ENCODE measurements around the gene CDC42EP5.

The CDC42EP5 gene

DNA sequence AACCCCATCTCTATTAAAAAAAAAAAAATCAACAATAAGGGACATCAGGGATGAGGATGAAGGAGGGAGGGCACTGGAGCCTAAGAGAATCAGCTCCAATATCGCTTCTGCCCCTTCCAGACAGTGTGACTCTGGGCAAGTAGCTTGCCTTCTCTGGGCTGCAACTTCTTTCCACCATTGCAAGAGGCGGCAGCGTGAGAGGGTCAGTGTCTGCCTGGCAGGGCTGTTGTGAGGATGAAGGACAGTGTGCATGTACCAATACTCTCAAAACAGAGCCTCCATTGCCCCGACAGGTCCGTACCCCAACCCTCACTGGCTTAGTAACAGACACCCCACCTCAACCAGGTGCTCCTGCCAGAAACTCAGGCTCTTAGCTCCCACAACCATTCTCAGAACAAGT lies 39.4 kb downstream of the CDC42EP5 start:
- POLR2A ChIA-PET, result no interaction called here
- no peak for DNase-seq (ENCODE audit: low read depth, low spot score)
- H3K4me3 ChIP-seq (ENCODE audit: low read depth, low read length), result no peak overlapping the region
- CTCF ChIA-PET, result interaction anchor here (0.6 kb wide), 1 partner anchor 14 kb away, joined by 3 read pairs; no protein-coding TSS in a partner anchor
- no peak for TF ChIP-seq CTCF (IDR thresholded peaks at IDR 0.05; ENCODE audit: insufficient read depth, low read length, missing control alignments)

GRCh38 chr19:54432144-54432738 lies 40.9 kb downstream of the CDC42EP5 start:
- POLR2A ChIA-PET, result no interaction called here
- no peak for DNase-seq (ENCODE audit: low read depth, low spot score)

GRCh38 chr19:54431255-54431838 lies 41.7 kb downstream of the CDC42EP5 start:
- no peak for TF ChIP-seq CTCF (IDR thresholded peaks at IDR 0.05; ENCODE audit: insufficient read depth, low read length, missing control alignments)
- ChIA-PET POLR2A (interaction anchor here (0.5 to 1.4 kb wide), 3 partner anchors 18 to 42 kb away, joined by 3 to 4 read pairs (median 3); partner anchors contain the start of genes CDC42EP5 and LENG8), CTCF (no interaction called here)
- no peak overlapping the region for H3K4me3 ChIP-seq (ENCODE audit: low read depth, low read length)
- no peak for DNase-seq (ENCODE audit: low read depth, low spot score)

More at GRCh38 chr19:54432144-54432738, 40.9 kb downstream of the CDC42EP5 start:
- CTCF ChIA-PET, result no interaction called here
- no peak for TF ChIP-seq CTCF (IDR thresholded peaks at IDR 0.05; ENCODE audit: insufficient read depth, low read length, missing control alignments)
- no peak overlapping the region for H3K4me3 ChIP-seq (ENCODE audit: low read depth, low read length)

DNA sequence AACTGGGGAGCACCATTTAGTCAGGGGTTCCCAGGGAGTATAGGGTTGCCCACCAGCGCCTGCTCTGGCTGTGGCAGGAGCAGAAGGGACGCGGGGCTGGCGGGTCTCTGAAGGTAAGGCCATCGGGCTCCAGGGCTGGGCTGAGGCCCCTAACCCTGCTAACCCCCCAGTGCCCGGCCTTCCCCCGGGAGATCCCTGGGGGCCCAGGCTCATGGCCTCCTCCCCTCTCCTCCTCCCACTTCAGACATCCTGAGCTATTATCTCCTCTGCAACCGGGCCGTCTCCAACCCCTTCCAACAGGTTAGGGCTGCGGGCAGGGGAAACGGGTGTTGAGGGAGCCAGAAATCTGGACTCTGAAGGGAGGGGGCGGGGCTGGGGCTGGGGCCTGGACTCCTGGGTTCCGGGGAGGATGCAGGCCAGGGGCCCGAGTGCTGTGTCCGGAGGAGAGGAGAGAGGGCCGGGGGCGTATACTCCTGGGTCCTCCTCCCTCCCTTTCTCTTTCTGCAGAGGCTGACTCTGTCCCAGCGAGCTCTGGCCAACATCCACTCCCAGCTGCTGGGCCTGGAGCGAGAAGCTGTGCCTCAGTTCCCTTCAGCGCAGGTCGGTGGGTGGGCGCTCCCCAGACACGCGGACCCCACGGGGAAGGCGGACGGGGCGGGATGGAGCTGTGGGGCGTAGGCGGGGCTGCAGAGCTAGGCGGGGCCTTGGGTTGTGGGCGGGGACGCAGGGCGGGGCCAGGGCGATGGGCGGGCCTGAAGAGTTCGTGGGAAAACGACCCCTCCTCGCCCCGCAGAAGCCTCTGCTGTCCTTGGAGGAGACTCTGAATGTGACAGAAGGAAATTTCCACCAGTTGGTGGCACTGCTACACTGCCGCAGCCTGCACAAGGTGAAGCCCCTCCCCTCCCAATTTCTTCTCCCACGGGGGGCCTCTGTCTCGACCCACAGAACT lies 42.5 kb downstream of the CDC42EP5 start:
- ChIA-PET CTCF (interaction anchor here (1.2 kb wide), 1 partner anchor 8 kb away, joined by 4 read pairs; no protein-coding TSS in a partner anchor), POLR2A (interaction anchor here (0.5 to 1.4 kb wide), 3 partner anchors 18 to 43 kb away, joined by 3 to 4 read pairs (median 3); partner anchors contain the start of genes CDC42EP5 and LENG8)
- peak overlapping the region; percentile 51 for H3K4me3 ChIP-seq (ENCODE audit: low read depth, low read length)
- no peak for DNase-seq (ENCODE audit: low read depth, low spot score)
- TF ChIP-seq CTCF (IDR thresholded peaks at IDR 0.05; ENCODE audit: insufficient read depth, low read length, missing control alignments), result no peak

DNA sequence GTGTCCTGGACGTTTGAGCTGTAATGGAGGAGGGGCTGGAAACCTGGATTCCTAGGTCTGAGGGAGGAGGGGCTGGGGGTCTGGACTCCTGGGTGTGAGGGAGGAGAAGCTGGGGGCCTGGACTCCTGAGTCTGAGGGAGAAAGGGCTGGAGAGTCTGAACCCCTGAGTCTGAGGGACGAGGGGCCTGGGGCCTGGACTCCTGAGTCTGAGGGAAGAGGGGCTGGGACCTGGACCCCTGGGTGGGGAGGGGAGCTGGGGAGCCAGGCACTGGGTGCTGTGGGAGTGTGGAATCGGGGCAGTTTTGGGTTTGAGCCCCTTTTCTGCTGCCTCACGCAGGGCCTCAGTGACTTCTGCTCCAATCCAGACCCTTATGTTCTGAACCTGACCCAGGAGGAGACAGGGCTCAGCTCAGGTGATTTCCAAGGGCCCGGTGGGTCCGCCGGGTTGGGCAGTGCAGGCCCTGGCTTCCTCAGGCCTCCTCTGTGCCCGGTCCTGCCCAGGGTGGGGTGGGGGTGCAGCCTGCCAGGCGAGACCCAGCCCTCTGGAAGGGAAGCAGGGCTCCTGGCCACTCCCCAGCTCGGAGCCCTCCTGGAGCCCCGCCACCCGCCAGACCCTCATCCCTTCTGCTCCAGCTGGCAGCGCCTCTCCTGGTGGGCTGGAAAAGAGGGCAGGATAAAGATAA lies 43.4 kb downstream of the CDC42EP5 start:
- ChIA-PET CTCF (interaction anchor here (0.8 to 1.6 kb wide), 4 partner anchors 9 to 51 kb away, joined by 3 to 4 read pairs (median 4); no protein-coding TSS in a partner anchor), POLR2A (interaction anchor here (1.4 kb wide), 1 partner anchor 44 kb away, joined by 4 read pairs; the partner anchor contains the start of gene CDC42EP5)
- no peak overlapping the region for H3K4me3 ChIP-seq (ENCODE audit: low read depth, low read length)
- no peak for DNase-seq (ENCODE audit: low read depth, low spot score)
- no peak for TF ChIP-seq CTCF (IDR thresholded peaks at IDR 0.05; ENCODE audit: insufficient read depth, low read length, missing control alignments)

Measured in AG04449 (cell line).